Psoas muscle (tissue), 8 donors: ENCODE results near the gene CNKSR3. TPM values are rescaled to one million over a fixed set of nuclear protein-coding genes. Genes with fewer than 3 reads are reported as not detected.

ENCODE experiments used
- ATAC-seq, 4 donors: fragments of 200-7000 bp; cut with Tn5 transposase; one replicate each; pipeline ENCODE4 v1.9.1; 2020; ENCODE audit warnings: moderate library complexity in 3 of 4, mild to moderate bottlenecking in 2 of 4
- DNase-seq, 2 donors: peaks; one replicate each; pipeline ENCODE4 v3.0.0-alpha.2; 2020
- H3K27ac ChIP-seq: fragments of 200-600 bp; one replicate; pipeline ENCODE4 v1.8.0; 2022
- H3K27me3 ChIP-seq, 3 donors: fragments of 200-600 bp in 1 of 3; one replicate each; pipeline versions ENCODE4 v1.6.1 to v1.8.0; 2013 to 2022; ENCODE audit warnings: low read length in 2 of 3, mild to moderate bottlenecking in 2 of 3, moderate library complexity in 1 of 3; ENCODE audit not compliant: insufficient read depth in 3 of 3
- H3K36me3 ChIP-seq, 2 donors: fragments of 200-600 bp in 1 of 2; one replicate each; pipeline versions ENCODE4 v1.6.1 to v1.8.0; 2013 to 2022; ENCODE audit warnings: low read depth in 1 of 2, mild to moderate bottlenecking in 1 of 2, moderate library complexity in 1 of 2; ENCODE audit not compliant: insufficient read depth in 1 of 2
- H3K4me1 ChIP-seq: fragments of 200-600 bp; one replicate; pipeline ENCODE4 v1.8.0; 2022
- H3K4me3 ChIP-seq: fragments of 200-600 bp; one replicate; pipeline ENCODE4 v1.8.0; 2022; ENCODE audit warnings: mild to moderate bottlenecking
- H3K9me3 ChIP-seq: fragments of 200-600 bp; one replicate; pipeline ENCODE4 v1.8.0; 2022
- CTCF ChIP-seq: fragments of 200-600 bp; IDR thresholded peaks from one replicate; pipeline ENCODE4 v1.8.0; 2022; ENCODE audit warnings: antibody characterized with exemption
- WGBS, 3 donors: extraction: QIAGEN DNeasy Blood & Tissue Kit; methylation state at CpG; one replicate each; pipeline versions ENCODE4 v1.1.6 to v1.1.7; 2013; 5-methylcytosine and 5-hydroxymethylcytosine counted together
- intact Hi-C, 2 donors: fragments of 100-400 bp; cut with DNase I; formaldehyde crosslinking; loops; one replicate each; pipeline versions ENCODE4 v1.11.0 to v1.14.2; 2022
- polyA plus RNA-seq, 3 donors: library from polyadenylated mRNA; stranded (reverse); fragments of 200-250 nt; gene quantifications; one replicate each; pipeline ENCODE4 v1.2.3, GENCODE V29; 2013
- total RNA-seq, 4 donors: library from RNA; stranded (reverse); fragmentation: NEBNext Ultra II Directional in 2 of 4; extraction: Animal tissue kit (Norgen Biotek cat#: 25700) in 2 of 4; gene quantifications; one replicate each; pipeline versions ENCODE4 v1.2.1 to v1.2.4, GENCODE V29; 2021 to 2023
- donor health status: healthy with polysubstance abuse.
- donor health status: DM: no; HTN: no; CAD: no; lungs with moderate emphysema.
- donor health status: Bipolar disorder and iron deficiency.
- donor health status: healthy.
- donor health status: DM: yes; HTN: yes; CAD: no.
- donor health status: DM: no; HTN: no; CAD: no.
- donor health status: DM: no; HTN: no; CAD: no.
- donor health status: DM: yes; HTN: yes; CAD: no.

The CNKSR3 gene
- total and polyA plus RNA-seq, 7 donors: 0.90 to 4.7 (median 2.3) TPM

- DNase-seq (no peak), ATAC-seq (no peak)
- Histone ChIP-seq H3K27ac (no peak overlapping the region), H3K4me1 (no peaks in the 10 kb centered on the region), H3K4me3 (no peak overlapping the region), H3K27me3 (no peaks in the 10 kb centered on the region), H3K36me3 (no peaks in the 10 kb centered on the region), H3K9me3 (no peaks in the 10 kb centered on the region)
- TF ChIP-seq CTCF: no peak
- intact Hi-C loops: no loop called here
- 91 to 92% (median 91%) methylated on average over 2 of the region's 2 CpGs for WGBS, 3 donors
Measured at GRCh38 chr6:154356113-154356512, 154.4 kb downstream of the CNKSR3 start.

- WGBS, 3 donors: 93 to 98% (median 95%) methylated on average over 8 of the region's 8 CpGs
- Histone ChIP-seq H3K4me1 (no peaks in the 10 kb centered on the region), H3K36me3 (no peaks in the 10 kb centered on the region), H3K27ac (no peak overlapping the region), H3K9me3 (no peaks in the 10 kb centered on the region), H3K27me3 (no peaks in the 10 kb centered on the region), H3K4me3 (no peak overlapping the region)
- intact Hi-C loops: no loop called here
- no peak for TF ChIP-seq CTCF
- DNase-seq (no peak), ATAC-seq (no peak)
Measured at GRCh38 chr6:154354265-154354777, 156.2 kb downstream of the CNKSR3 start.

GRCh38 chr6:154353626-154354025, 156.9 kb downstream of the CNKSR3 start:
- H3K9me3 ChIP-seq: no peaks in the 10 kb centered on the region
- intact Hi-C loops: no loop called here
- ATAC-seq (no peak), DNase-seq (no peak)
- H3K36me3 ChIP-seq: no peaks in the 10 kb centered on the region
- H3K27ac ChIP-seq: no peak overlapping the region
- WGBS, 3 donors: 82 to 91% (median 90%) methylated on average over 1 of the region's 1 CpG
- TF ChIP-seq CTCF: no peak
- H3K4me1 ChIP-seq: no peaks in the 10 kb centered on the region
- no peaks in the 10 kb centered on the region for H3K27me3 ChIP-seq
- no peak overlapping the region for H3K4me3 ChIP-seq

GRCh38 chr6:154352898-154353585, 157.4 kb downstream of the CNKSR3 start:
- Histone ChIP-seq H3K4me3 (no peak overlapping the region), H3K36me3 (no peaks in the 10 kb centered on the region), H3K27me3 (no peaks in the 10 kb centered on the region), H3K27ac (no peak overlapping the region), H3K4me1 (no peaks in the 10 kb centered on the region), H3K9me3 (no peaks in the 10 kb centered on the region)
- intact Hi-C loops: no loop called here
- no peak for DNase-seq
- no peak for ATAC-seq
- TF ChIP-seq CTCF: no peak
- 83 to 85% (median 83%) methylated on average over 15 of the region's 15 CpGs for WGBS, 3 donors

- Histone ChIP-seq H3K27me3 (peaks cover 0 to 4% (median 0%) of the 10 kb centered on the region in 3 donors), H3K36me3 (no peaks in the 10 kb centered on the region), H3K9me3 (no peaks in the 10 kb centered on the region), H3K4me1 (no peaks in the 10 kb centered on the region), H3K27ac (no peak overlapping the region), H3K4me3 (no peak overlapping the region)
- 79 to 85% (median 82%) methylated on average over 3 of the region's 3 CpGs for WGBS, 3 donors
- DNase-seq (no peak), ATAC-seq (no peak)
- intact Hi-C loops: no loop called here
- no peak for TF ChIP-seq CTCF
Measured at GRCh38 chr6:154350293-154350692, 160.2 kb downstream of the CNKSR3 start.
